Fibroblast of lung (primary cell): ENCODE data around the gene OR56A1. TPM values are rescaled to one million over a fixed set of nuclear protein-coding genes. Genes with fewer than 3 reads are reported as not detected.

Source experiments
- DNase-seq, 2 donors: peaks; one replicate each; pipeline versions ENCODE4 v3.0.0 to v3.0.0-alpha.2; 2010; ENCODE audit warnings: low read depth in 2 of 2
- H2AFZ ChIP-seq: 2 replicates; pipeline ENCODE4 v1.5.1; 2012; ENCODE audit warnings: low read length, control low read depth, inconsistent platforms
- H3K27ac ChIP-seq: 2 replicates; pipeline ENCODE4 v1.5.1; 2011; ENCODE audit warnings: low read length, control low read depth; ENCODE audit not compliant: insufficient read depth
- H3K27me3 ChIP-seq: 2 replicates; pipeline ENCODE4 v1.5.1; 2011; ENCODE audit warnings: mild to moderate bottlenecking, low read length; ENCODE audit not compliant: control insufficient read depth, insufficient read depth
- H3K36me3 ChIP-seq: 2 replicates; pipeline ENCODE4 v1.5.1; 2011; ENCODE audit warnings: low read length; ENCODE audit not compliant: control insufficient read depth, insufficient read depth
- H3K4me1 ChIP-seq: 2 replicates; pipeline ENCODE4 v1.5.1; 2011; ENCODE audit warnings: low read length; ENCODE audit not compliant: control insufficient read depth, insufficient read depth; ENCODE audit errors: extremely low read depth
- H3K4me2 ChIP-seq: 2 replicates; pipeline ENCODE4 v1.5.1; 2011; ENCODE audit warnings: low read length, control low read depth; ENCODE audit not compliant: insufficient read depth; ENCODE audit errors: extremely low read depth
- H3K4me3 ChIP-seq, 4 experiments: fragments of 200-600 bp in 1 of 4; sonication (generic) in 1 of 4; replicated peaks in 1 of 4; 2 replicates each; pipeline ENCODE4 v1.5.1; 2011 to 2016; ENCODE audit warnings: low read length in 4 of 4, low read depth in 3 of 4, mild to moderate bottlenecking in 3 of 4, control low read depth in 2 of 4, inconsistent platforms in 1 of 4, mixed read lengths in 1 of 4; ENCODE audit not compliant: insufficient read depth in 1 of 4; ENCODE audit errors: control extremely low read depth in 1 of 4
- H3K79me2 ChIP-seq: 2 replicates; pipeline ENCODE4 v1.5.1; 2012; ENCODE audit warnings: mild to moderate bottlenecking, low read length, inconsistent platforms; ENCODE audit not compliant: control insufficient read depth, insufficient read depth
- H3K9ac ChIP-seq: 2 replicates; pipeline ENCODE4 v1.5.1; 2011; ENCODE audit warnings: mild to moderate bottlenecking, low read length, control low read depth; ENCODE audit not compliant: insufficient read depth
- H3K9me3 ChIP-seq: 2 replicates; pipeline ENCODE4 v1.5.1; 2012; ENCODE audit warnings: low read depth, low read length; ENCODE audit not compliant: control insufficient read depth, insufficient read depth
- H4K20me1 ChIP-seq: 2 replicates; pipeline ENCODE4 v1.5.1; 2011; ENCODE audit warnings: low read length; ENCODE audit not compliant: control insufficient read depth, insufficient read depth; ENCODE audit errors: extremely low read depth
- CTCF ChIP-seq, 2 donors: IDR thresholded peaks in 1 of 2; conservative IDR thresholded peaks in 1 of 2; 1 replicate in 1 of 2; 2 replicates in 1 of 2; pipeline ENCODE4 v1.5.1; 2011 to 2012; ENCODE audit warnings: low read length in 2 of 2, control low read depth in 1 of 2, inconsistent platforms in 1 of 2, low read depth in 1 of 2, mild to moderate bottlenecking in 1 of 2
- EZH2 ChIP-seq: IDR thresholded peaks from 2 replicates; pipeline ENCODE4 v1.5.1; 2012; ENCODE audit warnings: low read length, control low read depth, mild to moderate bottlenecking; ENCODE audit errors: missing control alignments
- polyA plus RNA-seq, 2 donors: library from polyadenylated mRNA; depleted of rRNA in 1 of 2; stranded (reverse) in 1 of 2; unstranded in 1 of 2; fragments of >200 nt; gene quantifications; 2 replicates each; pipeline ENCODE4 v1.2.1, GENCODE V29; 2011 to 2012; ENCODE audit warnings: missing spikeins in 1 of 2
- total RNA-seq: library from RNA; depleted of rRNA; stranded (reverse); fragments of >200 nt; gene quantifications from 2 replicates; pipeline ENCODE4 v1.2.1, GENCODE V29; 2014

OR56A1 gene
- total and polyA plus RNA-seq, 2 donors (not counting 1 experiment from before 2014, with no cell fraction given): not detected

- Histone ChIP-seq H3K4me2 (no peak overlapping the region), H4K20me1 (no peaks in the 10 kb centered on the region), H3K4me1 (no peaks in the 10 kb centered on the region), H3K9me3 (no peaks in the 10 kb centered on the region), H3K27ac (no peak overlapping the region), H3K9ac (no peak overlapping the region), H3K79me2 (no peaks in the 10 kb centered on the region), H3K4me3 (no peak overlapping the region), H3K36me3 (no peaks in the 10 kb centered on the region), H3K27me3 (no peaks in the 10 kb centered on the region), H2AFZ (no peak overlapping the region)
- DNase-seq: no peak
- TF ChIP-seq CTCF (conservative IDR thresholded peaks at IDR 0.05 in 1 of 2, IDR thresholded peaks at IDR 0.05 in 1 of 2; ENCODE audit: low read depth in 1 of 2, low read length in 2 of 2) (no peak), EZH2 (no peak)
Measured at GRCh38 chr11:6057452-6057851, 26.9 kb upstream of the OR56A1 start.

GRCh38 chr11:6055569-6055968, 25.0 kb upstream of the OR56A1 start:
- TF ChIP-seq CTCF (conservative IDR thresholded peaks at IDR 0.05 in 1 of 2, IDR thresholded peaks at IDR 0.05 in 1 of 2; ENCODE audit: low read depth in 1 of 2, low read length in 2 of 2): no peak
- TF ChIP-seq EZH2: no peak
- Histone ChIP-seq H3K4me1 (no peaks in the 10 kb centered on the region), H3K9me3 (no peaks in the 10 kb centered on the region), H3K36me3 (no peaks in the 10 kb centered on the region), H3K79me2 (no peaks in the 10 kb centered on the region), H3K9ac (no peak overlapping the region), H3K27ac (no peak overlapping the region), H4K20me1 (no peaks in the 10 kb centered on the region), H3K4me2 (no peak overlapping the region), H3K4me3 (no peak overlapping the region), H2AFZ (no peak overlapping the region), H3K27me3 (no peaks in the 10 kb centered on the region)
- no peak for DNase-seq

GRCh38 chr11:6052374-6052773, 21.8 kb upstream of the OR56A1 start:
- H3K4me3 ChIP-seq: no peak overlapping the region
- H3K9ac ChIP-seq: no peak overlapping the region
- no peaks in the 10 kb centered on the region for H3K36me3 ChIP-seq
- H3K27ac ChIP-seq: no peak overlapping the region
- no peaks in the 10 kb centered on the region for H3K9me3 ChIP-seq
- no peak overlapping the region for H3K4me2 ChIP-seq
- no peaks in the 10 kb centered on the region for H3K79me2 ChIP-seq
- no peaks in the 10 kb centered on the region for H3K4me1 ChIP-seq
- no peak overlapping the region for H2AFZ ChIP-seq
- H3K27me3 ChIP-seq: no peaks in the 10 kb centered on the region
- no peak for DNase-seq
- no peak for TF ChIP-seq EZH2
- no peak for TF ChIP-seq CTCF (conservative IDR thresholded peaks at IDR 0.05 in 1 of 2, IDR thresholded peaks at IDR 0.05 in 1 of 2; ENCODE audit: low read depth in 1 of 2, low read length in 2 of 2)
- H4K20me1 ChIP-seq: no peaks in the 10 kb centered on the region
